CD4-positive, alpha-beta T cell treated with Interleukin-6 for 4 hours (primary cell): Measurements from ENCODE around the gene SHISA3.

Experiments
- DNase-seq: peaks from one replicate; pipeline ENCODE4 v3.0.0-alpha.2; 2020; ENCODE audit warnings: mixed read lengths

The SHISA3 gene

GRCh38 chr4:42392436-42392835 is 4.9 kb upstream of the SHISA3 start:
- DNase-seq = no peak

- DNase-seq = no peak
Measured at GRCh38 chr4:42395595-42395994, 1.7 kb upstream of the SHISA3 start.

GRCh38 chr4:42396361-42396751 is 932 bp upstream of the SHISA3 start:
- no peak for DNase-seq

DNA sequence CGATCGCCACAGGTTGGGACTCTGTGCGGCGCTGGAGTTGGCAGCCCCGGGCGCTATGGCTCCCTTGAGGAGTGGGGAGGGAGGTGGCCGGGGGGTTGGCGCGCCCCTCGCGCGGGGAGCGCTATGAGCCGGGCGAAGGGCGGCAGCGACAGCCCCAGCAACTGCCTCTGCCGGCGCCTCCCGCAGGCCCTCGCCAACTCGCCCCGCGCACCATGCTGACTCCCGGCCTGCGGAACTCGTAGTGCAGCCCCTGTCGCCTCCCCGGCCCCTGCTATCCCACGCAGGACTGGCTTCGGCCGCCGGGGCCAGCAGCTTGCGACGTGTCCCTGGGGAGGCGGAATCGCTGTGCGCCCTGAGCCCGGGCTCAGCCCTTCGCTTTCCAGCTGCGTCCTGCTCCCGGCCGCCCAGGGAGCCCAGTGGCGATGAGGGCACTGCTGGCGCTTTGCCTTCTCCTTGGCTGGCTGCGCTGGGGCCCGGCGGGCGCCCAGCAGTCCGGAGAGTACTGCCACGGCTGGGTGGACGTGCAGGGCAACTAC is 415 bp downstream of the SHISA3 start:
- DNase-seq = no peak

- DNase-seq = no peak
Measured at GRCh38 chr4:42398171-42398870, 1.0 kb downstream of the SHISA3 start.

DNA sequence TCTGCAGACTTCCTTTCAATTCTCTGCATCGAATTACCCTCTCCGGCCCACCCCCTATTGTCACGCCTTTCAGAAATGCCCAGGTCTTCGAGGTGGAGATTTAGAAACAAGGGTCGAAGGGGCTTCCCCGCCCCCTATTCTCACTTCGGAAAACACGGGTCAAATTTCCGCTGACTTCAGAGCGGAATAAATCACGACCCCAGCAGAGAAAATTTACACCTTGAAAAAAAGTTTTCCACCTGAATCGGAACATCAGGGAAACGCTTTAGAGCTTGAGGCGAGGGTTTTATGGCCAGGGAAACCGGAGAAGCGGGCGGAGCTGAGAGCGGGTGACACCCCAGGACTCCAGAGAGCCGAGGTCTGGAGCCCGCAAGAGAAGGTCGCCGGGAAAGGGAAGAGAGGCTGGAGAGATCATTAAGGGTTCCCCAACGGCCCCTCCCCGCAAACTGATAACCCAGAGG is 1.6 kb downstream of the SHISA3 start:
- DNase-seq = no peak

- no peak for DNase-seq
Measured at GRCh38 chr4:42399393-42399792, 2.1 kb downstream of the SHISA3 start.

DNA sequence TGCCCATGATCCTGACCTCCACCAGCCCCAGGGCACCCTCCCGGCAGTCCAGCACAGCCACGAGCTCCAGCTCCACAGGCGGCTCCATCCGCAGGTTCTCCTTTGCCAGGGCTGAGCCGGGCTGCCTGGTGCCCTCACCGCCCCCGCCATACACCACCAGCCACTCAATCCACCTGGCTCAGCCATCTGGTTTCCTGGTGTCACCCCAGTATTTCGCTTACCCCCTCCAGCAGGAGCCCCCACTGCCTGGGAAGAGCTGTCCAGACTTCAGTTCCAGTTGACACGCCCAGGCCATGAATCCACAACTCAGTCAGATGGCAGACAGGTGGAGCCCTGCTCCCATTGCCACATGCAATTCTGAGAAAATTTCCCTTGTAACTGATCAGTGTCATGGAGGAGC is 3.9 kb downstream of the SHISA3 start:
- DNase-seq = no peak

- DNase-seq = no peak
Measured at GRCh38 chr4:42404001-42404400, 6.7 kb downstream of the SHISA3 start.

DNA sequence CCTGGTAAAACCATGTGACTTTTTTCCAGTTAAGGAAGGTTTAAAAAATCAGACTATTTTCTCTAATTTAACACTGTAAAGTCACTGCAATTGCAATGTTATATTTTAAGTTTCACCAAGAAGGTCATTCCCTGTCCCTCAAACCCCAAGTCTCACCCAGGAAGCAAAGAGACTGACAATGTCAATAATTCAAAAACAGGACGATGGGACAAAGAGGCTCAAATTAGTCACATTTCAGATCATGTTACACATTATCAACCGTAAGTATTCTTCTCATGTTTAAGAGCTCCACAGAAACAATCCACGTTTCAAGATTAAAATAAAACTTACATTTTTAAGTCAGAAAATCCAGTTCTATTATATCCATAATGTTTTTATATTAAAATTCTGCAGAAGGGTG is 13.2 kb downstream of the SHISA3 start:
- no peak for DNase-seq

DNA sequence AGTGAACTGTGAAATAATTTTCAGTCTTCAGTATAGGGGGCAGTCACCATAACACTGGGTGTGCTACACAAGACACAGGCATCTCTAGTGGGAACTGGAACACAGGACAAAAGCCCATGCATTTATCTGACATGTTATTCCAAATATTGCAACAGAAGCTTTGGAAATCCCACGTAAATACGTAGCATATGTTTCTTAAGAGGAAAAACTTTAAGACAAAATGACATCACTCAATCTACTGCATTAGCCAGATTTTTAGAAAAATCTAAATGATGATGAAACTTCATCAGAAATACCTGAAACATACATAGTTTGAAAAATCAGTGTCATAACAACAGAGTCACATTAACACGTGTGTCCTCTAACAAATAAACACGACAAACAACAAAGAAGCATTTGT is 14.5 kb downstream of the SHISA3 start:
- DNase-seq = no peak

- no peak for DNase-seq
Measured at GRCh38 chr4:42412251-42412650, 15.0 kb downstream of the SHISA3 start.

- no peak for DNase-seq
Measured at GRCh38 chr4:42415281-42415680, 18.0 kb downstream of the SHISA3 start.

GRCh38 chr4:42416017-42416416 is 18.7 kb downstream of the SHISA3 start:
- no peak for DNase-seq

DNA sequence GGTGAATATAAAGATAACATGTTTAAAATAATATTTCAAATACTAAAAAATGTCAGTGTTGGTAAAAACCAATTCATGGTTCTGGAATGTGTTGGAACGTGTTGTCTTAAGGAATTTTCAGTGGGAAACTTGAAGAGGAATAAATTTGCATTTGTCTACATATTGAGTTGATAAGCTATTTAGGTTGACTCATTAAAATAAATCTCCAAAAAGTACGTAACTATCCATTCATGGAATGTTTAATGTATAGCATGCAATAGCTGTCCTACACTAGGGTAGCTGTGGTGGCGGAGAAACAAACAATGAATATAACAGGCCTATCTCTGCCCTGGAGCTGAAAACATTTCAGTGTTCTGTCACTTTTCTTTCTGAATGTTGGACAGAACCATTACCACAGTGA is 20.3 kb downstream of the SHISA3 start:
- no peak for DNase-seq

- DNase-seq = no peak
Measured at GRCh38 chr4:42420140-42420539, 22.9 kb downstream of the SHISA3 start.

DNA sequence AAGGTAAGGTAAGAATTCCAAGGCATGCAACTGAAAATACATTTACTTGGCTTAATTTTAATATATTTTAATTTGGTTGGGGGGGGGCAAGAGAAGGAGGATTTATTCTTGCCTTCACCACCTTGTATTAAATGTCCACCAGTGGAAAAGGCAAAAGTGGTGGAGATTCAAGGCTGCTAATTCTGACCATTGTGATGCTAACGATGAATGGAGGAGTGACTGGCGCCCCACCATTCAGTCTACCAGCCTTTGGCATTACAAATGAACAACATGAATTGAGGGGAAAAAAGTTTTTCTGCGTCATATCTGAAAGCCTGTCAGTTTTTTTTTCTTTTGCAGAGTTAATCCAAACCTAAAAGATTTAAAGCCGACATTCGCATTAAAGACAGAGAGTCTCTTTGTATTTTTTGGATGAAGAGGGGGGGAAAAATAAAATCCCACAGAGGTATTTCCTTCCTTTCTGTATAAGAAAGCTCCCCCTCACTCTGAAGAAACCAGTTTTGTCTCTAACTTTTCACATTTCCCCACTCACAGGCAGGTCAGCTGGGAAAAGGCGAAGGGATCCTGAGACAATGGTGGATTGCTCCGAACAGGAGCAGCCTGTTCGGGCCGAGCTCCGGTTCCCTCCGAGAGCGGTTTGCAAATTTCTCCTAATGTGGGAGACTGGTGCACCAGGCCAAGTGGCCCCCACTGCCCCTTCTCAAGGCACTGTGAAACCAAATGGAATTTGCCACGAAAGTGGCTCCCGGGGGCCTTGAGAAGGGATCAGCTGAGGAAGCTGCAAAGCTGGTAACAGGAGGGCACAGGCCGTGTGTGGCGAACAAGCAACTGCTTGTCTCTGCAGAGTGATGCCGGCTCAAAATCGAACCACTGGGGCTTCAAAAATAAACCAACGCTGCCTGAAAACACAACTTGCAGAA is 28.1 kb downstream of the SHISA3 start:
- no peak for DNase-seq

DNA sequence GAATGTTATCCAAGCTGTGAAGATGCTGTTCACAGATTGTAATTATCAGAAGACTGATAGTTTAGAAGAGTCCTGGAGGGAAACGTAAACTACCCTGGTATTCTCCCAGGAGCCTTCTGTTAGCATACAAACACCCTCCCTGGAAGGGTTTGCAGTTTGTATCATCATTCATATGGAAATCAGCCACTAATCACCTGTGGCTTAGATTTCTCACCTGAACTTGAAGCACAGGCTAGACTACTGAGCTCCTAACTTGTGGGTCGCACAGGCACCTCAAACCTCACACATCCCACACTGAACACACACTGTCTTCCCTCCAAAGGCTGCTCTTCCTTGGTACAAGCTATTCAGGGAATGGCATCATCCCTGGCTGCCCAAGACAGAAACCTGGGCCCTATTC is 30.7 kb downstream of the SHISA3 start:
- DNase-seq = no peak

DNA sequence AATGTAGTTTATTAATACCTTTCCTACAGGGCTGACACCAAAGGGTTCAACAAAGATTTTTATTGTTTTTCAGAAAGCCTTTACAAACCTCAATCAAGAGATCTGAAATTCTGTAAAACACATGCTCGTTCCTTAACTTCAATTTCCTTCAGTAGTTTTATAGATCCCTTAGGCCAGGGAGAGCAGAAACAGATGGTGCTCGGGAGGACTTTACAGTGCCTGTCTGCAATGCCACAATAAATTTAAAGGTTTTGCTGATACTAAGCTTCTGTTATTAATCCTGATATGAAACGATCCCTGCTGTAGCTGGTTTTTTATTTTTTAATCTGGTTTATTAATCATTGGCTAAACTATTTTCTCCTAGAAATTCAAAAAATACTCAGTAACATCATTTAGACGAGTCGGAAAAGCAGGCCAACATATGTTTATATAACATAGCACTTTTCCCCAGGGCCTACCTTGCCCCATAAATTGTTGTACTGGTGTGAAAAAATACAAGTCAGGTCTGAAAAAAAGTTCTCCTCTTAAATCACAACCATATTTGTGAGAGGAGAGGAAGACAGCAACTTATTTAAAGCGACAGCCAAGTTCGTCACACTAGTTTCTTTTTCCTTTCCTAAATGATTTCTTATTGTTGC is 39.8 kb downstream of the SHISA3 start:
- no peak for DNase-seq

- no peak for DNase-seq
Measured at GRCh38 chr4:42440083-42440482, 42.8 kb downstream of the SHISA3 start.

DNA sequence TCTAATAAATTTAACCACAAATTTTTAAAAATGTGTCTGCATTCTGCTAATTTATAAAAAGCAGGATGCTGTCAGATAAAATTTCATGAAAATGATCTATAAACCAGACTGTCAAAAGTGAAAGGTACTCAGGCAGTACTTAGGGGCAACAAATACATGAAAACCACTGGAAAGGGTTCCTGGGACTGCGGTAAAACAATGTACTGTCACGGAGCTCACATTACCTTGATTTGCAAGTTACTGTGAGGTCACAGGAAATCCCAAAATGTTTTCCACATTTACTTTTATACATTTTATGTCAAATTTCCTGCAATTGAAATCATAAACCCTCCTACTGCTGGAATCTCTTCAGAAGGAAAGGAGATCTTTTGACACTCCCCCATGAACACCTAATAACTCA is 45.3 kb downstream of the SHISA3 start:
- DNase-seq = no peak

GRCh38 chr4:42445038-42445437 is 47.8 kb downstream of the SHISA3 start:
- no peak for DNase-seq

DNA sequence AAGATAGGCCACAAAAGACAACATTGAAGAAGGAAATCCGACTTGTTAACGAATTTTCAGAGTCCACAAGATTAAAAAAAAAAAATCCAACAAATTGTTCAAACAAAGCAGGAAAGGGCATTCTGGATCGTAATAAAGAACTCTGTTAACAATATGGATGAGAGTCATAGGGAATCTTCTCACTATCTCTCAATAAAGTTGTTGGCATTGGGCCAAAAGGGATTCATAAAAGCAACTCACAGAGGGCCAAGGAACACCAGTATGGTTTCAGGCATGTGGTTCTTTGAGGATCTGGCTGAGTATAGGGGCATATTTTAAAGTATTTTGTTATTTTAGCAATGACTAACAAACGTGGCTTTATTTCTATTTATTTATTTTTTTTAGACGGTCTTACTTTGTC is 49.5 kb downstream of the SHISA3 start:
- DNase-seq = no peak
